ENCODE results near the gene CHMP1B. TPM values are rescaled to one million over a fixed set of nuclear protein-coding genes. Genes with fewer than 3 reads are reported as not detected.

CHMP1B gene
- total and polyA plus RNA-seq, 9 of the 15 experiments (the other 6 are each of a cell fraction or from before 2014, with no cell fraction given): 12.3 to 29.9 (median 19.0) TPM

DNA sequence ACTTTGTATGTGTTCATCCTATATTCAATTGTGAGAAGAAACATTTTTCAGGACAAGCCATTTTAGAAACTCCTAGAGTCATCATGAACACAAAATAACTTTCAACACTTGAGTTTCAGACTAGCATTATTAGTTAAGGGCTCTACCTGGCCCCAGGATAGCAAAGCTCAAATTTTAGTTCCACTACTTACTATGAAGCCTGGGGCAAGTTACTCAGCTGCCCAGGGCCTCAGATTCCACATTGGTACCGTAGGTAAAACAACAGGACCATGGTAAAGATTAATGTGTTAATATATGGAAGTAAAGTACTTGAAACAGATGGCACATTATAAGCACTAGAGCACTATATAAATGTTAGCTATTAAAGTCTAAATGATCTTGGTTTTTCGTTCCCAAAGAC, 37.5 kb downstream of the CHMP1B start:
- ATAC-seq (no peak), DNase-seq (ENCODE audit: extremely low read depth in 1 of 4, low spot score in 3 of 4) (no peak), FAIRE-seq (no peak)
- WGBS (ENCODE audit: insufficient coverage, low coverage, missing lambda C conversion rate): 61% methylated on average over 2 of the region's 2 CpGs
- H4K20me1 ChIP-seq (replicated peaks; ENCODE audit: control insufficient read depth, insufficient read depth, low read length): no peaks in the 10 kb centered on the region
- H3K4me1 ChIP-seq (replicated peaks in 1 of 2; ENCODE audit: control insufficient read depth in 2 of 2, insufficient read depth in 2 of 2, low read length in 2 of 2): peaks cover 4% of the 10 kb centered on the region in 2 experiments; a peak in 4 of 5 replicates
- no TSS peak for BruUV-seq (replicated peaks)
- H2AFZ ChIP-seq (ENCODE audit: low read depth, low read length): no peak overlapping the region
- H3K79me2 ChIP-seq (ENCODE audit: control insufficient read depth, insufficient read depth, low read length): no peaks in the 10 kb centered on the region
- no peaks in the 10 kb centered on the region for H3K9me1 ChIP-seq (ENCODE audit: control insufficient read depth, insufficient read depth, low read length)
- no peak overlapping the region for H3K9ac ChIP-seq (ENCODE audit: insufficient read depth in 1 of 2, low read depth in 2 of 2, low read length in 2 of 2)
- 0 out of 3 replicates have a peak, but pooled peaks cover 2% of the 10 kb centered on the region for H3K36me3 ChIP-seq (ENCODE audit: control insufficient read depth, insufficient read depth, low read length)
- TF ChIP-seq GATAD2A (IDR thresholded peaks at IDR 0.05) (no peak), JUN (IDR thresholded peaks at IDR 0.05; ENCODE audit: borderline replicate concordance, low read depth, low read length) (no peak), JUN (CRISPR knock-in tag; IDR thresholded peaks at IDR 0.05; ENCODE audit: borderline replicate concordance) (no peak), ZNF699 (CRISPR knock-in tag; IDR thresholded peaks at IDR 0.05; ENCODE audit: insufficient replicate concordance) (no peak), JUND (IDR thresholded peaks at IDR 0.05; ENCODE audit: borderline replicate concordance, low read depth, low read length) (no peak), JUND (tag; IDR thresholded peaks at IDR 0.05; ENCODE audit: borderline replicate concordance, low read depth, low read length) (no peak), ZBTB7A (IDR thresholded peaks at IDR 0.05; ENCODE audit: borderline replicate concordance, control insufficient read depth, low read depth, low read length) (no peak), ZNF75A (CRISPR knock-in tag; IDR thresholded peaks at IDR 0.05) (no peak)
- TF ChIP-seq, protein P1, sequence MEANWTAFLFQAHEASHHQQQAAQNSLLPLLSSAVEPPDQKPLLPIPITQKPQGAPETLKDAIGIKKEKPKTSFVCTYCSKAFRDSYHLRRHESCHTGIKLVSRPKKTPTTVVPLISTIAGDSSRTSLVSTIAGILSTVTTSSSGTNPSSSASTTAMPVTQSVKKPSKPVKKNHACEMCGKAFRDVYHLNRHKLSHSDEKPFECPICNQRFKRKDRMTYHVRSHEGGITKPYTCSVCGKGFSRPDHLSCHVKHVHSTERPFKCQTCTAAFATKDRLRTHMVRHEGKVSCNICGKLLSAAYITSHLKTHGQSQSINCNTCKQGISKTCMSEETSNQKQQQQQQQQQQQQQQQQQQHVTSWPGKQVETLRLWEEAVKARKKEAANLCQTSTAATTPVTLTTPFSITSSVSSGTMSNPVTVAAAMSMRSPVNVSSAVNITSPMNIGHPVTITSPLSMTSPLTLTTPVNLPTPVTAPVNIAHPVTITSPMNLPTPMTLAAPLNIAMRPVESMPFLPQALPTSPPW (CRISPR knock-in tag; IDR thresholded peaks at IDR 0.05): no peak
- TF ChIP-seq, protein P2, sequence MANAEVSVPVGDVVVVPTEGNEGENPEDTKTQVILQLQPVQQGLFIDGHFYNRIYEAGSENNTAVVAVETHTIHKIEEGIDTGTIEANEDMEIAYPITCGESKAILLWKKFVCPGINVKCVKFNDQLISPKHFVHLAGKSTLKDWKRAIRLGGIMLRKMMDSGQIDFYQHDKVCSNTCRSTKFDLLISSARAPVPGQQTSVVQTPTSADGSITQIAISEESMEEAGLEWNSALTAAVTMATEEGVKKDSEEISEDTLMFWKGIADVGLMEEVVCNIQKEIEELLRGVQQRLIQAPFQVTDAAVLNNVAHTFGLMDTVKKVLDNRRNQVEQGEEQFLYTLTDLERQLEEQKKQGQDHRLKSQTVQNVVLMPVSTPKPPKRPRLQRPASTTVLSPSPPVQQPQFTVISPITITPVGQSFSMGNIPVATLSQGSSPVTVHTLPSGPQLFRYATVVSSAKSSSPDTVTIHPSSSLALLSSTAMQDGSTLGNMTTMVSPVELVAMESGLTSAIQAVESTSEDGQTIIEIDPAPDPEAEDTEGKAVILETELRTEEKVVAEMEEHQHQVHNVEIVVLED (CRISPR knock-in tag; IDR thresholded peaks at IDR 0.05): no peak
- TF ChIP-seq, protein P3, sequence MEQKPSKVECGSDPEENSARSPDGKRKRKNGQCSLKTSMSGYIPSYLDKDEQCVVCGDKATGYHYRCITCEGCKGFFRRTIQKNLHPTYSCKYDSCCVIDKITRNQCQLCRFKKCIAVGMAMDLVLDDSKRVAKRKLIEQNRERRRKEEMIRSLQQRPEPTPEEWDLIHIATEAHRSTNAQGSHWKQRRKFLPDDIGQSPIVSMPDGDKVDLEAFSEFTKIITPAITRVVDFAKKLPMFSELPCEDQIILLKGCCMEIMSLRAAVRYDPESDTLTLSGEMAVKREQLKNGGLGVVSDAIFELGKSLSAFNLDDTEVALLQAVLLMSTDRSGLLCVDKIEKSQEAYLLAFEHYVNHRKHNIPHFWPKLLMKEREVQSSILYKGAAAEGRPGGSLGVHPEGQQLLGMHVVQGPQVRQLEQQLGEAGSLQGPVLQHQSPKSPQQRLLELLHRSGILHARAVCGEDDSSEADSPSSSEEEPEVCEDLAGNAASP (IDR thresholded peaks at IDR 0.05): no peak
- ChIA-PET CTCF (ENCODE audit: low intra/inter-chr PET ratio) (no interaction called here), POLR2A (interaction anchor here (0.7 kb wide), 2 partner anchors 15 to 100 kb away, joined by 3 read pairs; no protein-coding TSS in a partner anchor)
- intact Hi-C loops (cut with micrococcal nuclease) (no loop called here), in situ Hi-C loops (cut with MboI) (no loop called here)
- no peak overlapping the region for H3K4me2 ChIP-seq (ENCODE audit: insufficient read depth, low read length)
- H3K27me3 ChIP-seq (ENCODE audit: control insufficient read depth in 2 of 2, insufficient read depth in 2 of 2, low read length in 2 of 2): no peaks in the 10 kb centered on the region; a peak in 1 of 5 replicates
- H3K27ac ChIP-seq (ENCODE audit: extremely low read depth, low read depth, low read length): no peak overlapping the region
- no peaks in the 10 kb centered on the region for H3K9me3 ChIP-seq (replicated peaks; ENCODE audit: control insufficient read depth, insufficient read depth, low read depth, low read length)
- no peak overlapping the region for H3K4me3 ChIP-seq
